Measurements from ENCODE around the gene RAPH1.

Gene RAPH1

GRCh38 chr2:203535078-203535783, at the start of gene RAPH1:
TSS of gene RAPH1 (minus strand) at chr2:203535301. CDS start at chr2:203495353, 39,948 bp downstream.
- DNase-seq (ENCODE audit: low read depth, low spot score): peak; percentile 25

GRCh38 chr2:203584784-203585183, 49.7 kb upstream of the RAPH1 start:
- no peak for DNase-seq (ENCODE audit: low read depth, low spot score)

- no peak for DNase-seq (ENCODE audit: low read depth, low spot score)
Observed at GRCh38 chr2:203583701-203584100, 48.6 kb upstream of the RAPH1 start.

- no peak for DNase-seq (ENCODE audit: low read depth, low spot score)
Observed at GRCh38 chr2:203583084-203583695, 48.1 kb upstream of the RAPH1 start.

GRCh38 chr2:203582468-203582867, 47.4 kb upstream of the RAPH1 start:
- DNase-seq (ENCODE audit: low read depth, low spot score): no peak

GRCh38 chr2:203580844-203581243, 45.7 kb upstream of the RAPH1 start:
- DNase-seq (ENCODE audit: low read depth, low spot score): no peak

GRCh38 chr2:203579730-203580129, 44.6 kb upstream of the RAPH1 start:
- DNase-seq (ENCODE audit: low read depth, low spot score): no peak

- peak; percentile 12 for DNase-seq (ENCODE audit: low read depth, low spot score)
Observed at GRCh38 chr2:203578759-203579643, 43.9 kb upstream of the RAPH1 start.

- no peak for DNase-seq (ENCODE audit: low read depth, low spot score)
Observed at GRCh38 chr2:203574824-203575223, 39.7 kb upstream of the RAPH1 start.

- DNase-seq (ENCODE audit: low read depth, low spot score): no peak
Observed at GRCh38 chr2:203572316-203572715, 37.2 kb upstream of the RAPH1 start.

- no peak for DNase-seq (ENCODE audit: low read depth, low spot score)
Observed at GRCh38 chr2:203569677-203570316, 34.7 kb upstream of the RAPH1 start.

GRCh38 chr2:203567691-203568090, 32.6 kb upstream of the RAPH1 start:
- DNase-seq (ENCODE audit: low read depth, low spot score): no peak

GRCh38 chr2:203566161-203566560, 31.1 kb upstream of the RAPH1 start:
- DNase-seq (ENCODE audit: low read depth, low spot score): no peak

- DNase-seq (ENCODE audit: low read depth, low spot score): no peak
Observed at GRCh38 chr2:203565076-203565475, 30.0 kb upstream of the RAPH1 start.

- DNase-seq (ENCODE audit: low read depth, low spot score): no peak
Observed at GRCh38 chr2:203562268-203562667, 27.2 kb upstream of the RAPH1 start.

- DNase-seq (ENCODE audit: low read depth, low spot score): no peak
Observed at GRCh38 chr2:203559641-203560040, 24.5 kb upstream of the RAPH1 start.

- DNase-seq (ENCODE audit: low read depth, low spot score): no peak
Observed at GRCh38 chr2:203553784-203554183, 18.7 kb upstream of the RAPH1 start.

GRCh38 chr2:203551778-203552177, 16.7 kb upstream of the RAPH1 start:
- no peak for DNase-seq (ENCODE audit: low read depth, low spot score)

GRCh38 chr2:203550266-203550665, 15.2 kb upstream of the RAPH1 start:
- no peak for DNase-seq (ENCODE audit: low read depth, low spot score)

GRCh38 chr2:203549406-203549805, 14.3 kb upstream of the RAPH1 start:
- DNase-seq (ENCODE audit: low read depth, low spot score): no peak

- DNase-seq (ENCODE audit: low read depth, low spot score): no peak
Observed at GRCh38 chr2:203548887-203549286, 13.8 kb upstream of the RAPH1 start.

- no peak for DNase-seq (ENCODE audit: low read depth, low spot score)
Observed at GRCh38 chr2:203547356-203547755, 12.3 kb upstream of the RAPH1 start.

Measured in iPS DF 19.7 (cell line).